HepG2 (cell line): Measurements from ENCODE around the gene METTL26.

Source experiments
- FOSL2 ChIP-seq: sonication (generic); formaldehyde crosslinking; IDR thresholded peaks from 2 replicates; pipeline ENCODE4 v1.4.0; 2020; ENCODE audit warnings: missing genetic modification reagents
- NR2C2 ChIP-seq: sonication (generic); formaldehyde crosslinking; IDR thresholded peaks from 2 replicates; pipeline ENCODE4 v1.4.0; 2020; ENCODE audit warnings: missing genetic modification reagents, mild to moderate bottlenecking, moderate library complexity, borderline replicate concordance
- REST ChIP-seq, 2 experiments: IDR thresholded peaks; 2 replicates each; pipeline ENCODE4 v1.6.1; 2011 to 2012; ENCODE audit warnings: low read length in 2 of 2, borderline replicate concordance in 1 of 2, low read depth in 1 of 2, mild to moderate bottlenecking in 1 of 2, moderate library complexity in 1 of 2
- SAFB2 ChIP-seq: sonication (generic); formaldehyde crosslinking; IDR thresholded peaks from 2 replicates; pipeline ENCODE4 v1.5.1; 2020; ENCODE audit warnings: missing genetic modification reagents, low read depth, mild to moderate bottlenecking, borderline replicate concordance
- ZFP36 ChIP-seq: fragments of 150-350 bp; IDR thresholded peaks from 2 replicates; pipeline ENCODE4 v1.6.1; 2018; ENCODE audit warnings: borderline replicate concordance, low read length, low read depth; ENCODE audit not compliant: partially characterized antibody

GRCh38 chr16:654034-654433, 17.9 kb upstream of the METTL26 start:
- TF ChIP-seq ZFP36 (no peak), NR2C2 (peak; percentile 81), REST (IDR thresholded peaks at IDR 0.05; ENCODE audit: borderline replicate concordance in 1 of 2, low read depth in 1 of 2, low read length in 2 of 2) (no peak), FOSL2 (CRISPR knock-in tag) (peak; percentile 9; the same call in 1 of the 2 replicates), SAFB2 (CRISPR knock-in tag) (no peak)
